ENCODE results near the gene AZIN2.

DNA sequence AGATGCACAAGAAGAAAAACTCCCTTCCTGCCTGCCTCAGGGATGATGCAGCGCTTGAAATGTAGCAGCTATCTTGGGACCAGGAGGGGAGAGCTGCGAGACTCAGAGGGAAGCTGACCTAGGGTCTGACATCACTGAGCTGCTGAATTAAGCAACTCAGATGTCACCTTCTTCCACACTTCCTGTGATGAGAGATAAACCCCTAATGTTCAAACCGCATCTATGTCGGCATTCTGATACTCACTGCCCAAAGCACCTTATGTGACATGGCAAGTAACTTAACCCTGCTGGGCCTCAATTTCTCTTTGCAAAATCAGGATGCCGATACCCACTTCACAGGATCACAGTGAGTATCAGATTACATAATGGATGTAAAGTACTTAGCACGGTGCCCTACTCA lies 35.1 kb upstream of the AZIN2 start:
- TF ChIP-seq, protein P1, sequence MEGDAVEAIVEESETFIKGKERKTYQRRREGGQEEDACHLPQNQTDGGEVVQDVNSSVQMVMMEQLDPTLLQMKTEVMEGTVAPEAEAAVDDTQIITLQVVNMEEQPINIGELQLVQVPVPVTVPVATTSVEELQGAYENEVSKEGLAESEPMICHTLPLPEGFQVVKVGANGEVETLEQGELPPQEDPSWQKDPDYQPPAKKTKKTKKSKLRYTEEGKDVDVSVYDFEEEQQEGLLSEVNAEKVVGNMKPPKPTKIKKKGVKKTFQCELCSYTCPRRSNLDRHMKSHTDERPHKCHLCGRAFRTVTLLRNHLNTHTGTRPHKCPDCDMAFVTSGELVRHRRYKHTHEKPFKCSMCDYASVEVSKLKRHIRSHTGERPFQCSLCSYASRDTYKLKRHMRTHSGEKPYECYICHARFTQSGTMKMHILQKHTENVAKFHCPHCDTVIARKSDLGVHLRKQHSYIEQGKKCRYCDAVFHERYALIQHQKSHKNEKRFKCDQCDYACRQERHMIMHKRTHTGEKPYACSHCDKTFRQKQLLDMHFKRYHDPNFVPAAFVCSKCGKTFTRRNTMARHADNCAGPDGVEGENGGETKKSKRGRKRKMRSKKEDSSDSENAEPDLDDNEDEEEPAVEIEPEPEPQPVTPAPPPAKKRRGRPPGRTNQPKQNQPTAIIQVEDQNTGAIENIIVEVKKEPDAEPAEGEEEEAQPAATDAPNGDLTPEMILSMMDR (IDR thresholded peaks at IDR 0.05; ENCODE audit: borderline replicate concordance, extremely low read depth, low read length, poor library complexity, severe bottlenecking): no peak
- no peak for TF ChIP-seq EZH2 (IDR thresholded peaks at IDR 0.05; ENCODE audit: borderline replicate concordance, low read depth, low read length, severe bottlenecking)
